ENCODE results near the gene CSNK1G2.

DNA sequence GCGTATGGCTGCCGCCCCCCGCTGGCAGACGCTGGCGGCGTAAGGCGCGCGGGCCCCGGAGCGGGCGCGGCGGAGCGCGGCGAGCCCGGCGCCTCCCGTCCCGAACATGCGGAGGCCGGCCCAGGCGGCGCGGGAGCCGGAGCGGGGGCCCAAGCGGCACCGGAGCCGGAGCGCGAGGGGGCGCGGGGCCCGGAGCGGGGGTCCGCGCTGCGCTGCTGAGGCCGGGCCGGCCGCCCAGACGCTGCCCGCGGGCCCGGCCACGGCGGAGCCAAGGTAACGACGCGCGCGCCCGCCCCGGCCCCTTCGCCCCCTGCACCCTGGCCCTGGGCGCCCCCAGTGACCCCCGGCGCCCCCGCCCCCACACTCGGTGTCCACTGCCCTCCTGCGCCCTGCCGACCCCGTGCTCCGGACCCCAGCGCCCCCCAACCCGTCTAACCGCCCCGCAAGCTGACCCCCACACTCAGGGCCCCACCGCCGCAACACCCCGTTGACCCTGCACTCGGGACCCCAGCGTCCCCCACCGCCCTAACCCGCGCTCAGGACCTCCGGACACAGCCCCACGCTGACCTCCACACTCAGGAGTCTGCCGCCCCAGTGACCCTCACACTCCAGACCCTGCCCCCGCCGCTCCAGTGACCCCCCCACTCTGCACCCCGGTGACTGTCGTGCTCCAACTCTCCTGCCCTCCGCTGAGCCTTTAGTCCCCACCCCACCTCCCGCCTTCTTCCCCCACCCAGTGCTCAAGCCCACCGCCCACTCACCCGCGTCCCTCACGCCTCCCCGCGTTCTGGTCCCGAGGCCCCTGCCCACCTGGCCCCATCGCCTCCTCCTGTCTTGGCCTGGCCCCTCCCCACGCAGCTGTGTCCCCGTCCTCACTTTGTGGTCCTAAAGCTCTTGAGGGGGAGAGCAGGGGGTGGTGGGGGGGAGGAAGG lies at the start of gene CSNK1G2:
- TF ChIP-seq, protein P1, sequence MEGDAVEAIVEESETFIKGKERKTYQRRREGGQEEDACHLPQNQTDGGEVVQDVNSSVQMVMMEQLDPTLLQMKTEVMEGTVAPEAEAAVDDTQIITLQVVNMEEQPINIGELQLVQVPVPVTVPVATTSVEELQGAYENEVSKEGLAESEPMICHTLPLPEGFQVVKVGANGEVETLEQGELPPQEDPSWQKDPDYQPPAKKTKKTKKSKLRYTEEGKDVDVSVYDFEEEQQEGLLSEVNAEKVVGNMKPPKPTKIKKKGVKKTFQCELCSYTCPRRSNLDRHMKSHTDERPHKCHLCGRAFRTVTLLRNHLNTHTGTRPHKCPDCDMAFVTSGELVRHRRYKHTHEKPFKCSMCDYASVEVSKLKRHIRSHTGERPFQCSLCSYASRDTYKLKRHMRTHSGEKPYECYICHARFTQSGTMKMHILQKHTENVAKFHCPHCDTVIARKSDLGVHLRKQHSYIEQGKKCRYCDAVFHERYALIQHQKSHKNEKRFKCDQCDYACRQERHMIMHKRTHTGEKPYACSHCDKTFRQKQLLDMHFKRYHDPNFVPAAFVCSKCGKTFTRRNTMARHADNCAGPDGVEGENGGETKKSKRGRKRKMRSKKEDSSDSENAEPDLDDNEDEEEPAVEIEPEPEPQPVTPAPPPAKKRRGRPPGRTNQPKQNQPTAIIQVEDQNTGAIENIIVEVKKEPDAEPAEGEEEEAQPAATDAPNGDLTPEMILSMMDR (IDR thresholded peaks at IDR 0.05), result peak in 2 of 3 experiments; percentile 21 to 42
- peak; percentile 39 for TF ChIP-seq POLR2A (IDR thresholded peaks at IDR 0.05; ENCODE audit: low read depth)

All from esophagus muscularis mucosa (tissue), 3 donors.